ENCODE results near the gene PAM16. TPM values are rescaled to one million over a fixed set of nuclear protein-coding genes. Genes with fewer than 3 reads are reported as not detected.
A peak's percentile ranks its signal among the peaks of the same experiment; 100 is the strongest.
"Not testable (repeated sequence)": the region's sequence is repeated elsewhere in the genome, so short reads cannot be mapped to it uniquely, and the experiment has no call there.

Gene PAM16
- total and polyA plus RNA-seq, 4 donors = 23.6 to 65.2 (median 33.6) TPM

- H3K4me1 ChIP-seq (ENCODE audit: control insufficient read depth in 1 of 2, insufficient read depth in 2 of 2, low read length in 2 of 2) = no peaks in the 10 kb centered on the region
- WGBS, 2 donors = 67 to 69% methylated on average over 7 of the region's 7 CpGs
- no peaks in the 10 kb centered on the region for H3K27me3 ChIP-seq (ENCODE audit: control insufficient read depth in 1 of 2, insufficient read depth in 2 of 2, low read length in 1 of 2)
- H3K27ac ChIP-seq (ENCODE audit: low read depth in 1 of 2, low read length in 2 of 2) = no peak overlapping the region
- no peak for ATAC-seq (ENCODE audit: low FRiP score)
- no peak for DNase-seq
- intact Hi-C loops (cut with DNase I) = no loop called here
- no peaks in the 10 kb centered on the region for H3K9me3 ChIP-seq (ENCODE audit: control insufficient read depth, low read length)
- no peak overlapping the region for H3K4me3 ChIP-seq (ENCODE audit: low read length in 2 of 2)
- no peaks in the 10 kb centered on the region for H3K36me3 ChIP-seq (ENCODE audit: control insufficient read depth in 1 of 2, insufficient read depth in 2 of 2, low read length in 1 of 2)
These were observed 759 bp upstream of the PAM16 start for GRCh38 chr16:4351880-4352279.

- no peaks in the 10 kb centered on the region for H3K36me3 ChIP-seq (ENCODE audit: control insufficient read depth in 1 of 2, insufficient read depth in 2 of 2, low read length in 1 of 2)
- no peaks in the 10 kb centered on the region for H3K27me3 ChIP-seq (ENCODE audit: control insufficient read depth in 1 of 2, insufficient read depth in 2 of 2, low read length in 1 of 2)
- peak overlapping the region; percentile 69 to 78 for H3K4me3 ChIP-seq (ENCODE audit: low read length in 2 of 2)
- H3K9me3 ChIP-seq (ENCODE audit: control insufficient read depth, low read length) = no peaks in the 10 kb centered on the region
- 37 to 39% methylated on average over 24 of the region's 24 CpGs for WGBS, 2 donors
- ATAC-seq (ENCODE audit: low FRiP score) (no peak), DNase-seq (no peak)
- H3K4me1 ChIP-seq (ENCODE audit: control insufficient read depth in 1 of 2, insufficient read depth in 2 of 2, low read length in 2 of 2) = no peaks in the 10 kb centered on the region
- peak overlapping the region in 1 of 2 donors; percentile 34 for H3K27ac ChIP-seq (ENCODE audit: low read depth in 1 of 2, low read length in 2 of 2)
- intact Hi-C loops (cut with DNase I) = no loop called here
These were observed 745 bp downstream of the PAM16 start for GRCh38 chr16:4350365-4350786.

GRCh38 chr16:4349332-4349731 lies 1.8 kb downstream of the PAM16 start:
- Histone ChIP-seq H3K4me3 (ENCODE audit: low read length in 2 of 2) (no peak overlapping the region), H3K36me3 (ENCODE audit: control insufficient read depth in 1 of 2, insufficient read depth in 2 of 2, low read length in 1 of 2) (no peaks in the 10 kb centered on the region), H3K4me1 (ENCODE audit: control insufficient read depth in 1 of 2, insufficient read depth in 2 of 2, low read length in 2 of 2) (no peaks in the 10 kb centered on the region), H3K27ac (ENCODE audit: low read depth in 1 of 2, low read length in 2 of 2) (no peak overlapping the region), H3K27me3 (ENCODE audit: control insufficient read depth in 1 of 2, insufficient read depth in 2 of 2, low read length in 1 of 2) (no peaks in the 10 kb centered on the region), H3K9me3 (ENCODE audit: control insufficient read depth, low read length) (no peaks in the 10 kb centered on the region)
- no peak for ATAC-seq (ENCODE audit: low FRiP score)
- intact Hi-C loops (cut with DNase I) = no loop called here
- DNase-seq = no peak
- WGBS, 2 donors = 94 to 96% methylated on average over 5 of the region's 5 CpGs

GRCh38 chr16:4347765-4348509 lies 3.2 kb downstream of the PAM16 start:
- H3K4me3 ChIP-seq (ENCODE audit: low read length in 2 of 2) = no peak overlapping the region
- DNase-seq (no peak), ATAC-seq (ENCODE audit: low FRiP score) (no peak)
- H3K36me3 ChIP-seq (ENCODE audit: control insufficient read depth in 1 of 2, insufficient read depth in 2 of 2, low read length in 1 of 2) = no peaks in the 10 kb centered on the region
- WGBS, 2 donors = 48 to 51% methylated on average over 16 to 17 of the region's 17 CpGs
- no peak overlapping the region for H3K27ac ChIP-seq (ENCODE audit: low read depth in 1 of 2, low read length in 2 of 2)
- intact Hi-C loops (cut with DNase I) = no loop called here
- no peaks in the 10 kb centered on the region for H3K4me1 ChIP-seq (ENCODE audit: control insufficient read depth in 1 of 2, insufficient read depth in 2 of 2, low read length in 2 of 2)
- no peaks in the 10 kb centered on the region for H3K9me3 ChIP-seq (ENCODE audit: control insufficient read depth, low read length)
- H3K27me3 ChIP-seq (ENCODE audit: control insufficient read depth in 1 of 2, insufficient read depth in 2 of 2, low read length in 1 of 2) = no peaks in the 10 kb centered on the region

- Histone ChIP-seq H3K27me3 (ENCODE audit: control insufficient read depth in 1 of 2, insufficient read depth in 2 of 2, low read length in 1 of 2) (no peaks in the 10 kb centered on the region), H3K36me3 (ENCODE audit: control insufficient read depth in 1 of 2, insufficient read depth in 2 of 2, low read length in 1 of 2) (no peaks in the 10 kb centered on the region), H3K9me3 (ENCODE audit: control insufficient read depth, low read length) (no peaks in the 10 kb centered on the region), H3K4me3 (ENCODE audit: low read length in 2 of 2) (no peak overlapping the region), H3K4me1 (ENCODE audit: control insufficient read depth in 1 of 2, insufficient read depth in 2 of 2, low read length in 2 of 2) (no peaks in the 10 kb centered on the region), H3K27ac (ENCODE audit: low read depth in 1 of 2, low read length in 2 of 2) (no peak overlapping the region)
- intact Hi-C loops (cut with DNase I) = no loop called here
- no peak for DNase-seq
- WGBS, 2 donors = 85 to 87% methylated on average over 8 of the region's 8 CpGs
- ATAC-seq (ENCODE audit: low FRiP score) = no peak
These were observed 4.1 kb downstream of the PAM16 start for GRCh38 chr16:4347010-4347409.

GRCh38 chr16:4345836-4346781 lies 5.0 kb downstream of the PAM16 start:
- H3K36me3 ChIP-seq (ENCODE audit: control insufficient read depth in 1 of 2, insufficient read depth in 2 of 2, low read length in 1 of 2) = no peaks in the 10 kb centered on the region
- 75 to 78% methylated on average over 14 of the region's 14 CpGs for WGBS, 2 donors
- intact Hi-C loops (cut with DNase I) = no loop called here
- no peaks in the 10 kb centered on the region for H3K9me3 ChIP-seq (ENCODE audit: control insufficient read depth, low read length)
- no peaks in the 10 kb centered on the region for H3K4me1 ChIP-seq (ENCODE audit: control insufficient read depth in 1 of 2, insufficient read depth in 2 of 2, low read length in 2 of 2)
- no peaks in the 10 kb centered on the region for H3K27me3 ChIP-seq (ENCODE audit: control insufficient read depth in 1 of 2, insufficient read depth in 2 of 2, low read length in 1 of 2)
- no peak for DNase-seq
- ATAC-seq (ENCODE audit: low FRiP score) = no peak
- H3K4me3 ChIP-seq (ENCODE audit: low read length in 2 of 2) = no peak overlapping the region
- no peak overlapping the region for H3K27ac ChIP-seq (ENCODE audit: low read depth in 1 of 2, low read length in 2 of 2)

- DNase-seq (peak in 1 of 2 donors; percentile 45), ATAC-seq (ENCODE audit: low FRiP score) (no peak)
- WGBS, 2 donors = 77 to 82% methylated on average over 26 of the region's 26 CpGs
- H3K27ac ChIP-seq (ENCODE audit: low read depth in 1 of 2, low read length in 2 of 2) = no peak overlapping the region
- no peaks in the 10 kb centered on the region for H3K4me1 ChIP-seq (ENCODE audit: control insufficient read depth in 1 of 2, insufficient read depth in 2 of 2, low read length in 2 of 2)
- H3K9me3 ChIP-seq (ENCODE audit: control insufficient read depth, low read length) = no peaks in the 10 kb centered on the region
- H3K4me3 ChIP-seq (ENCODE audit: low read length in 2 of 2) = no peak overlapping the region
- no peaks in the 10 kb centered on the region for H3K27me3 ChIP-seq (ENCODE audit: control insufficient read depth in 1 of 2, insufficient read depth in 2 of 2, low read length in 1 of 2)
- intact Hi-C loops (cut with DNase I) = no loop called here
- no peaks in the 10 kb centered on the region for H3K36me3 ChIP-seq (ENCODE audit: control insufficient read depth in 1 of 2, insufficient read depth in 2 of 2, low read length in 1 of 2)
These were observed 5.9 kb downstream of the PAM16 start for GRCh38 chr16:4344983-4345835.

GRCh38 chr16:4344300-4344982 lies 6.7 kb downstream of the PAM16 start:
- ATAC-seq (ENCODE audit: low FRiP score); H3K36me3 ChIP-seq (ENCODE audit: control insufficient read depth in 1 of 2, insufficient read depth in 2 of 2, low read length in 1 of 2); H3K27ac ChIP-seq (ENCODE audit: low read depth in 1 of 2, low read length in 2 of 2); H3K27me3 ChIP-seq (ENCODE audit: control insufficient read depth in 1 of 2, insufficient read depth in 2 of 2, low read length in 1 of 2); H3K9me3 ChIP-seq (ENCODE audit: control insufficient read depth, low read length); H3K4me3 ChIP-seq (ENCODE audit: low read length in 2 of 2); DNase-seq; intact Hi-C loops (cut with DNase I); H3K4me1 ChIP-seq (ENCODE audit: control insufficient read depth in 1 of 2, insufficient read depth in 2 of 2, low read length in 2 of 2): not testable (repeated sequence)
- 45 to 58% methylated on average over 8 to 10 of the region's 10 CpGs for WGBS, 2 donors

Data from aorta (tissue), 5 donors.